SK-N-MC (cell line): ENCODE measurements around the gene BNIP3.

Experiments used
- EZH2 ChIP-seq: fragments of 200-600 bp; sonication (generic); IDR thresholded peaks from one replicate; pipeline ENCODE4 v1.6.1; 2017; ENCODE audit warnings: antibody characterized with exemption
- POLR2AphosphoS5 ChIP-seq: IDR thresholded peaks from 2 replicates; pipeline ENCODE4 v1.6.1; 2012; ENCODE audit warnings: mild to moderate bottlenecking, low read depth, low read length, borderline replicate concordance

GRCh38 chr10:132002004-132002403, 20.3 kb upstream of the BNIP3 start:
- no peak for TF ChIP-seq POLR2AphosphoS5
- TF ChIP-seq EZH2: no peak
